Hematopoietic multipotent progenitor cell treated with erythropoietin and hydrocortisone succinate and interleukin-3 and kit ligand, for 8 days (in vitro differentiated cells): ENCODE data around the gene KIRREL1.
"Not testable (repeated sequence)": the region's sequence is repeated elsewhere in the genome, so short reads cannot be mapped to it uniquely, and the experiment has no call there.

Experiments used
- DNase-seq: peaks from one replicate; pipeline ENCODE4 v3.0.0-alpha.2; 2015

Gene KIRREL1

DNA sequence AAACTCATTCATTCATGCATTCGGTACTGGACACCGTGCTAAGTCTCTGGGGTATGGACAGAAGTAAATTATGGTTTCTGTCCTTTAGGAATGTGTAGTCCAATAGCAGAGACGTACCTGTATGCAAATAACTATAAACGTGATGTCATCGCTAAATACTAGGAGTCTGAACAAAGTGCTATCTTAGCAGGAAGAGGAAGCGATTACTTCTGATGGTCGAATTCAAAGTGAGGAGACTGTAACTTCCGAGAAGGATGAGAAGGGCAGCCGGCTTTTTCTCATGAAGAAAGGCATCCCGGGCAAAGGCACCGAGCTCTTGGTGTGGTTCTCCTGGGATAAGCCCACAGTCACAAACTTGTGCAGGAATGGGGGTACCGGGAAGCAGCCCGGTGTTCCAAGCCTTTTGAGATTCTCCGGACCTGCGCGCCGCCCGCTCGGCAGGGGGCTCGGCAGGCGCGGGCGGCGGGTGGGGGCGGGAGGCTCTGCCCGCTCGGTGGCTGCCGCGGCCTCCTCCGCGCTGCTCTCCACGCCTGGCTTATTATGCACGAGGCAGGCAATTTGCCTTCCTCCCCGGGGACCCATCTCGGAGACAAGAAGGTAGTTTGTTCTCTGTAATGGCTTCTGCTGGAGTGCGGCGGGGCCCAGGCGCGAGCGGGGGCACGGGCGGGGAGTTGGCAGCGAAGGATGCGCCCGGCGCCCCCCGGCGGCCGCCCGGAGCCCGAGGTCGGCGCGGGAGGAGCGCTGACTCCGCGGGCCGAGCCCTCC lies 119.7 kb downstream of the KIRREL1 start:
- DNase-seq = peak; percentile 2

DNA sequence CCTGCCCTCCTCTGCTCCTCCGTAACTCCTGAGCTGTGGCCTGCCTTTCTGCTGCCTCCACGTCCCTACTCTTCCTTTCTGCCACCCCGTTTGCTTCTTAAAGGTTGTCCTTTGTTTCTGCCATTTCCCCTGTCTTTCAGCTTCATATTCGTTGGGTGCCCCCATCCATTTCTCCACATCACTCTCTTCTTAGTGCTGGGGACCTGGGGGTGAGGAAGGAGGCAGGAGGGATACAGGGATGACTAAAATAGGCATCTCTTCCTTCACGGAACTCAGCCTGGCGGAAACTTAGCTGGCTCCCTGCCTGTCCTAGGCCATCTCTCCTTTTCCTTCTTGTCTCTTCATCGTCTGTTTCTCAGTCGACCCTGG lies 120.3 kb downstream of the KIRREL1 start:
- no peak for DNase-seq

DNA sequence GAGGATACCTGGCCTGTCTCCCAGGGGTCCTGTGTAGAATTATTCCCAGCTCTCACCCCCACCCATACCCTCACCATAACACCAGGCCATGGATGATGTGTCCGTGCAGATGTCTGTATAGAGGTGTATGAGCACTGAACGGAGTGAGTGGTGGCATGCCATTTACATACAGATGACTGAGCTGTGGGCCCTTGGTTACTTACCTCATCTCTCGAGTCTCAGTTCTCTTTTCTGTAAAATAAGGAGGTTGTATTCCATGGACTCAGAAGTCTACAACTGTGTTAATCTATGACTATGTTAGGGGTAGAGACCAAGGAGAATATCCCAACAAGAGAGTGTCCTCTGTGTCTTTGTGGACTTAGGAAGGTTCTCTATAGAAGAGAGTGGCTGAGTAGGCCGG lies 121.7 kb downstream of the KIRREL1 start:
- no peak for DNase-seq

DNA sequence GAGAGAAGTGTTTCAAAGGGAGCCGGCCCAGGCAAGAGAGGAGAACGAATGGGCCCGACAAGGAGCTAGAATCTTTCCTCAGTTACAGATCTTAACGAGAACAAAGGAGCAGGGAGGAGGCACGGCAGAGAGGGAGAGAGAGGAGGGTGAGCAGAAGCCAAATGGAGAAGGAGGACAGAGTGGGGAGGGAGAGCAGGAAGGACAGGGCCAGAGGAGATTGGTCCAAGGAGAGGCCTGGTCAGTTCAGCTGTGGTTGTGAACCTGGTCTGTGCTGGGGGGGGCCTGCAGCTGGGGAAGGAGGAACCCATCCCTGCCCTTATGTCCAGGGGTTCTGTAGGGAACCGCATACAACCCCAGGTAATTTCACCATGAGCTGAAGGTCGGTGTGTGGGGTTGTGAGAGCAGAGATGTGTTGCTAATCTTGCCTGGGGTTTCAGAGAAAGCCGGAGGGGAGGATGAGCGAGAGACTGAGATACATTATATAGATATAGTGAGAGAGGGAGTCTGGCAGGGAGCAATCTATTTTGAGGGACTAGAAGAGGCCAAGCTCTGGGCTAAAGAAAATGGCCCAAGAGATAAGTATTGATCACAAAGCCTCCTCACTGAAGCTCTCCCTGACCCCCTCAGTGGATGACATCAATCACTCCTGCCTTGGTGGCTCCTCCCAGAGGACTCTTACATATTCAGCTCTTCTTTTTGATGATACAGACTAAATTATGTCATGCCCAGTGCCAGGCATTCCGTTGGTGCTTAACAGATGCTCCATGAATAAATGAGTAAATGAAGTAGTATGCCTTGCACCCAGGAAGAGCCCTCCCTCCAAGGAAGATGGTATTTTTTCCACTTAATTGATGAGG lies 123.1 kb downstream of the KIRREL1 start:
- DNase-seq = no peak

DNA sequence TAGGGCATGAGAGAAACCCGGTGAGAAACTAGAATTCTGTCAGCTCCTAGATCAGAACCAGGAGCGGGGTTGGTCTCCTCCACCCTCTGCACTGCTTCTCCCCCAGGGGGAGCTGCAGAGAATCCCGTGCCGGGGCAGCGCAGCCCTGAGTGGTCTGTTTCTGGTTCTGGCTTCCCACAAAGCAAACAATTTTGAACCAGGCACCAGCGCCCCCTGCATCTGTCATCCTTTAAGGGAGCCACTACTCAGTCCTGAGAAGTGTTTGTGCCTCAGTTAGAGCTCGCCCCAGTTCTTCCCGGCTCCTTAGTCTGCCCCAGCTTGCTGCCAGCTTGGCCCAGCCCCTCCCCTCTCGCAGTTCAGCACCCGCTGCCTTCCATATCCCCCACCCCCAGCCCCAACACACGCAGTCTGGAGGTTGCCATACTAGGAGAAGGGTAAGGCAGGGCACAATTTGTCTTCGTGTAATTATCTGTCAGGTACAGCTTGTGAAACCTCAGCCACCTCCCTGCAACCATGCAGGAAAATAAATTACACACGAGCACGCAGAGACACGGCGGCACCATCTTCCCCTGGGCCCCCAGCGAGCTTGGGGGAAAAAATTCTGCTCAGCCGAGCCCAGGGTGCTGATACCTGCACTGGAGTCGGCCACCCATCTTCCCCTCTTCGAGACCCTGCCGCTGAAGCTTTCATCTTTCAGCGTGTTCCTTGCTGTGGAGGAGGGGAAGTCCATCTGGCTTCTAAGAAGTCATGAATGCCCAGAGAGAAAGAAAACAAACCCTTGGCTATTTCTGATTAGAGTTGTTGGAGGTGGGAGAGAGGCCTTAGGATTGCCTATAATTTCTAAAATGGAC lies 124.6 kb downstream of the KIRREL1 start:
- DNase-seq = peak; percentile 39

DNA sequence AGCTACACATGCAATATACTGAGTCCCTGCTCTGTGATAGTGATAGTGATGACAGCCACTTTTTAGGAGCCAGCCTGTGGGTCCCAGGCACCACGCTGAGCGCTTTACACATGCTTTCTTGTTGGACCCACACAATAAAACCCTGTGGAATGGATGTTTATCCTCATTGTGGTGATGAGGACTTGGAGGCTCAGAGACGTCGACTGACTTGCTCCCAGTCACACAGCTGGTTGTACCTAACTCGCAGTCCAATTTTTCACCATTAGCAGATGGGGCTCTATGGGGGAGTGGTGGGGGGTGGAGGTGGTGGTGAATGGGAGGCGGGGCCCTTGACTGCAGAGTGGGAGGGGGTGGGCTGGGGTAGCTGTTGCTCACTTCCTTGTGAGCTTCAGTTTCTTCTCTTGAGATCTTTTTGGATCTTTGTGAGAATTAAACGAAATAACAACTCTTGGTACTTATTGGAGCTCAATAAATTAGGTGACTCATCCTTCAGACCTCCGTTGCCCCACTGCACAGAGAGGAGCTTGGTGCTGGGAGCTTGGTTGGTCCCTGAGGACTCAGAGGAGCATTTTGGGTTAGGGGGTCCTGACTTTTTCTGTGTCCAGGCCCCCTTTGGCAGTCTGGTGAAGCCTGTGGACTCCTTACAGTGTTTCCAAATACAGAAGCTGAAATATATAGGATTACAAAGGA lies 125.4 kb downstream of the KIRREL1 start:
- DNase-seq = no peak

DNA sequence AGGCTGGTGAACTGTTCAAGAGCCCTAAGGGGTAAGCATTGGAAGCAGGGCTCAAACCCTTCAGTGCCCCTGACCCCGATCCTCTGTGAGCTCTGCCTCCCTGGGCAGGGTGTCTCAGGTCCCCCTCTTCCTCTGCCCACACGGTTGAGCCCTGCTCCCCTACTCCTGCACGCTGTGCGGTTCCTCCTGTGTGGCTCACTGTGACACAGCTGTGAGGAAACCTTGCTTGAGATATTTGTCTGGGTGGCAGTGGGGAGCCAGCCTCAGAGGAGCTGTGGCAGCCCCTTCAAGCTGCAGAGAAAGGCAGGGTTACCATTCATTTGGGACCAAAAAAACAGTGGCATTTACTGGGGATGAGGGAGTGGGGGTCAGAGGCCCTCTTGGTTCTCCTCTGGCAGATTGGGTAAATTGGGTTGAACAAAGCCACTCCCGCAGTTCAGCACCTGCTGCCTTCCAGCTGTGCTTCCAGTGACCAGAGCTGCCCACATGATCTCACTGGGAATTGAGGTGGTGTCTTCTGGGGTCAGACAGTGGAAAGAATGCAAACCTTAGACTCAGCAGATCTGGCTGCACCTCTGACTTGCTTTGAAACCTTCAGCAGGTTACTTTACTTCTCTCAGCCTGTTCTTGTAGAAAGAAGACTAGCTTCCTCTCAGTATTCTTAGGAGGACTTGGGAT lies 126.7 kb downstream of the KIRREL1 start:
- DNase-seq = no peak

DNA sequence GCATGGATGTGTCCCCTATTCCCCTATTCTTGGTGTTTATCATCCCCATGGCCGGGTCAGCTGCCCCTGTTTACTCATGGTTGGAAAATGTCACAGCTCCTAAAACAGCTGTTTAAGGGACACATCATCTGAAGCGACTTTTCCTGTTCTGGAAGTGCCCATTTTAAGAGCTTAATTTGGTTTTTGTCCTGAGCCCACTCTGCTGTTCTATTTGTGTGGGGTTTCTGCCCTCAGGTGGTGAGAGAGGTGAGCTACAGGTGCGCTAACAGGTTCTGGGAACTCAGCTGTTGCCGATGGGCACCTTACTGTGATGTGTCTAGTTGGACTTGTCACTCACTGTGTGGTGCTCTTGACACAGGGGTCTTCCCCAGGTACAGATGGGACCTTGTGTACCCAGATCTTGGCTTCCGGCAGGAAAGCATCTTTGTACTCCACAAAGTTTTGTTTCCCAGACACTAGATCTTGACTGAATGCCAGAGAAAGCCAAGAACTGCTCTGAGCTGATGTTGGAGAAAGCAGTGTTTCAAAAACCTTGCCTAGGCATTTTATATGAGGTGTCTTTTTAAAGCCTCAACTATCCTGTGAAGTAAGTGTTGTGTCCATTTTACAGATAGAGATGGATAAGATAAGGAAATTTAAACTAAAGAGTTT lies 128.3 kb downstream of the KIRREL1 start:
- peak; percentile 48 for DNase-seq

DNA sequence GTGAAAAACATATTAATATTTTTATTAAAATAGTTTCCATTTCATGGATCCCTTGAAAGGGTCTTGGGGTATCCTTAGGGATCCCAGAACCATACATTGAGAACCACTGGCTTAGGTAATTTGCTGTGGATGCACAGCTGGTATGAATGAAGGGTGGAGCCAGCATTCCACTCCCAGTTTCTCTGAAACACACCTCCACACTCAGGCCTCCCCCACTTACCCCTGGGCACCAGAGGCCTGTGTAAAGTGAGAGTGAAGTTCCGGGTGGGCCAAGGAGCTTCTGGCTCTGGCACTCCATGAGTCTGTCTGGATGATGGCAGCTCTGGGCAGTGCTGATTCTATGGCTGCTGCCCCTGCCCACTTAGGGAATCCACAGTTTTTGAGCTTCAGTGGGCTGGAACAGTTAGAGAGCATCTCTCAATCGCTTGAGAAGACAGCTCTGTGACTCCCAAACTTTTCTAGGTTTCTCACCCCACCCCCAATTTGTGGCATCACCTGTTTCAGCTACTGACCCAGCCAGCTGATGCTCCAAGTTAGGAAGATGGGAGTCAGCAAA lies 129.5 kb downstream of the KIRREL1 start:
- DNase-seq = no peak

DNA sequence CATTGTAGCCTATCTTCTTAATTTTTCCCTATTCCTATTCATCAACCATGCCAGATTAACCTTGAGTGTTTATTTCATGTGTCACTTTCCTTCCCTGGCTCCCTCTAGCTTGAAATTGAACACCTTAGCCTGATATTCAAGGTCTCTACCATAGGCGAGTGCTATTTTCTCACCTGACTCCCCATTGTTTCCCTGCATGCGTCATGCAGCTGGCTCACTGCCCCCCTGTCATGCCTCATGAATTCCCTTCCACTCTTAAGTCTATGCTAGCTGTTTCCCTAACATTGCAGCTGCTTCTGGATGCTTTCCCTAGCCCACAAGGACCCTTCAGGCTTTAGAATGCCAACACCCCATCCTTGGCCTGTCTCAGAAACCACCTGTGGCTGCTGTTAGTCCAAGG lies 130.6 kb downstream of the KIRREL1 start:
- DNase-seq = no peak

DNA sequence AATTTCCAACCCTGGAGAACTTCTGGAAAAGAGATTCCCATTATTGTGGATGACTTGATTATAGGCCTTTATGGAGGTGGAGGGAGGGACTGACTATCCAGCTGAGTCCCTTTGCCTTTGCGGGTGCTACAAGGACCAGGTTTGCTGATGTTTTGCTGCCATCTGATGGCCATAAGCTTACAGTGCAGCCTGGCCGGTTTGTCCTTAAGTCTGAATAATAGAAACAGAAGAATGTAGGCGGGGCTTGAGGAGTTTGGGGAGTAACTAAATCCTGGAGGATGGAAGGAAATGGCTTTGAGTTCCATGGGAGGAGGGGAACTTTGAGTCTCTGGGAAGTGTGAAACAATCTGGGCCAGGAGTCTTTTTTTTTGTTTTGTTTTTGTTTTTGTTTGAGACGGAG lies 131.6 kb downstream of the KIRREL1 start:
- DNase-seq = peak; percentile 90

DNA sequence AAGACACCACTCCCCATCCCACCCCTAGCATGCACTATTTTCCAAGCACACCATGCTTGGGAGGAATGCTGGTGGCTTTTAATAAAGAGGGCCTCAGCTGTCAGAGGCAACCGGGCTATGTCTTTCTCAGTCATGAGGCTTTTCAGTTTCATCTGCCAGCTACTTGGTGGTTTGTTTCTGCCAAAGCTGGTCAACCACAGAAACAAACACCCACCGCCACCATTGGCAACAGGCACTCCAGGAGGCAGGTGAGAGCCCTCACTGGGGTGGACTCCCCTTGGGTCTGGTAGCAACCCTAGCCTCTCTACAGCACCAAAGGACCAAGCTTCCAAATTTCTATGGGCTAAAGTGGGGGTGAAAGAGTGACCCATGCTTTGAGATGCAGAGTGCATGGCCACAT lies 133.0 kb downstream of the KIRREL1 start:
- DNase-seq = no peak

DNA sequence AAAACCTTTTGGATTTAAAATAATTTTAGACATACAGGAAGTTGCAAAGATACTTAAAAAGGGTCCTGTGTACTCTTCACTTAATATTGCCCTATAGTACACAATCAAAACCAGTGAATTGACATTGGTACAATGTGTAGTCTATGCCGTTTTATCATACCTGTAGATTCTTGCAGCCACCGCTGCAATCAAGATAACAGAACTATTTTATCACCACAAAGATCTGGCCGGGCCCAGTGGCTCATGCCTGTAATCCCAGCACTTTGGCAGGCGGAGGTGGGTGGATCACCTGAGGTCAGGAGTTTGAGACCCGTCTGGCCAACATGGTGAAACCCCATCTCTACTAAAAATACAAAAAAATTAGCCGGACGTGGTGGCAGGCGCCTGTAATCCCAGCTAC lies 135.1 kb downstream of the KIRREL1 start:
- not testable (repeated sequence) for DNase-seq

DNA sequence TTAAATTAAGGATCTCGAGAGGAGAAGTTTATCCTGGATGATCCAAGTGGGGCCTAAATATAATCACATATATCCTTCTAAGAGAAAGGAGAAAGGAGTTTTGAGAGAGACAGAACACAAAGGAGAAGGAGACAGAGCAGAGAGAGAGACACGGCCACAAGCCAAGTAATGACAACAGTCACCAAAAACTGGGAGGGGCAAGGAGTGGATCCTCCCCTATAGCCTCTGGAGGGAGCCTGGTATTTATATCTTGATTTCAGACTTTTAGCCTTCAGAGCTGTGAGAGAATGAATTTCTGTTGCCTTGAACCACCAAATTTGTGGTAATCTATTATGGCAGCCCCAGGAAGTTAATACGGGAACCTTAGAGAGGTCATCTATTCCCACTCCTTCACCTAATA lies 137.8 kb downstream of the KIRREL1 start:
- DNase-seq = peak; percentile 61

DNA sequence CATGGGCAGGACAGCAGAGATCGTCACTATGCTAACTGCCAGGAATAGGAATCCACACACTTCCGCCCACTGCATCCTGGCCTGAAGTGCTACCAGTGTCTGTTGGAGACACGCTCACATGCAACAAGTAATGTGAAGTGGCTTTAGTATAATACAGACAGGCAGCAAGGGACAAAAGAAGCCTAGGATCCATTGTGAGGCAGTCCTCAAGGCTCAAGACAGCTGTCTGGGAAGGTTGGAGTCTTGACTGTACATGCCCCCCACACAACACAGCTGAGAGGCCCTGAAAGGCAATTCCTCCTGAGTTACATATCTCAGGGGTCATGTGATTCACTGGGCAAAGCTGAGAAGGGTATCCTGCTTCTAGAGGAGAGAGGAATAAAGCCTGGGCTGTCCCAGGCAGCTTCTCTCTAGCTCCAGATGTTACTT lies 147.3 kb downstream of the KIRREL1 start:
- DNase-seq = no peak

DNA sequence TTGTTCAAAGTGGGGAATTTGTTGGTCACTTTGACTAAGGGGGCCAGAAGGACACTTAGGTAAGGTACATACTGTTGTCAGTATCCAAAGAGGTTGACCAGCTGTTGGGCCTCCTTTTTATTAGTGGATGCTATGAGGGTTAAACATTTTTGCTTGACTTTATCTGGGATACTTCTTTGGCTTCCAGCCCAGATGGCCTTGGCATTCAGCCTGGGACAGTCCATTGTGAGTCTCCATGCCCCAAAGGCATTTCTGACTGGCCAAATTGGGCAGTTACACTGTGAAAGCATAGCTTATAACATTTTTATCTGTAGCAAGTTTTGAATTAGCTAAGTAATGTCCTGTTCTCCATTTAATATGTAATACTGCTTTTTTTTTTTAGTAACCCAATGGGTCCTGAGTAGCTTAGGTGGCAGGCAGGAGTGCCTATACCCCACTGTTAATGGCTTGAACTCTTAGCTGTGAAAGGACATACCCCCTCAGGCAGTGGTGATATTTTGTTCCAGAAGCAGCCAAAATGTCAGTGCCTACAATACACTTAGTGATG lies 151.8 kb downstream of the KIRREL1 start:
- peak; percentile 72 for DNase-seq

DNA sequence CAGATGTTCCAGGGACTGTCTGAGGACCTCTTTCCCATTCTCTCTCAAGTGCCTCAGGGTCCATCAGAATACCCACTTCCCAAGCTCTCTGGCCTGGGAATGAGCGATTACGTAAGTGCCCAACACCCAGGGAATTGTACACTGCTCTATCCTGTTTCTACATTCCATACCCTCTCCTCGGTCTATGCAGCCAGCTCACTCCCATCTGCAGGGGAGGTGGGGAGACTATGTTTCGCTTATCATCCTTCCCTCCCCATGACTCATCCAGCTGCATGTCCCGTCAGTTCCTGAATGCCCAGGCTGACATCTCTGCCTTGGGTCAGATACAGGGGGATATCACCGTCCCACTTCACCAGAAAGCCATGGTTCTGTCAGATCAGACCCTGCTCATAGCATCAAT lies 152.7 kb downstream of the KIRREL1 start:
- DNase-seq = peak; percentile 51

DNA sequence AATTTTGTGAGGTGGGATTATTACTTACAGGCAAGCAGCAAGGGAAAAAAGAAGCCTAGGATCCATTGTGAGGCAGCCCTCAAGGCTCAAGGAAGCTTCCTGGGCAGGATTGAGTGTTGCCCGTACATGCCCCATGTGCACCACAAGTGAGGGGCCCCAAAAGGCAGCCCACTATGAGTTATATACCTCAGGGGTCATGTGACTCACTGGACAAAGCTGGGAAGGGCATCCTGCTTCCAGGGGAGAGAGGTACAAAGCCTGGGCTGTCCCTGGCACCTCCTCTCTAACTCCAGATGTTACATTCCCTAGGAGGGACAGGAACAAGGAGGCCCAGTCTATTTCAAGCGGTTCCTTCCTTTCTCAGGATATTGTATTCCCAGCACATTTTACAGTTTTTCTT lies 153.3 kb downstream of the KIRREL1 start:
- no peak for DNase-seq

DNA sequence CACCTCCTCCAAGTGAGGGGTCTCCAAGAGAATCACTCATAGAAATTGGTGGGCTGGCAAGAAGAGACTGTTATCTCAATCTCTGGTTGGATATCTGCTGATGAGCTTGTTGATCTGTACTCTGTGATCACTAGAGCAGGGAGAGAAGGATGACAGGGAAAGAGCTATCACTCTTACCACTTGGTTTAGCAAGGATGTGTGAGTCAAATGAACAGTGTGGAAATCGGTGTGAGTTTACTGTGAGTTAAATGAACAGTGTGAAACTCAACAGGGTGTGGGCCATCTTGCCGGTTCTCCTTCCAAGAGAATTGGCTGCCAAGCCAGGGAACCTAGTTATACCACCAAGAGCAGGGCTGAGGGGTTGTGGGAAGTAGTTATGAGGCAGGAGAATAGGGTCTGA lies 154.0 kb downstream of the KIRREL1 start:
- no peak for DNase-seq

DNA sequence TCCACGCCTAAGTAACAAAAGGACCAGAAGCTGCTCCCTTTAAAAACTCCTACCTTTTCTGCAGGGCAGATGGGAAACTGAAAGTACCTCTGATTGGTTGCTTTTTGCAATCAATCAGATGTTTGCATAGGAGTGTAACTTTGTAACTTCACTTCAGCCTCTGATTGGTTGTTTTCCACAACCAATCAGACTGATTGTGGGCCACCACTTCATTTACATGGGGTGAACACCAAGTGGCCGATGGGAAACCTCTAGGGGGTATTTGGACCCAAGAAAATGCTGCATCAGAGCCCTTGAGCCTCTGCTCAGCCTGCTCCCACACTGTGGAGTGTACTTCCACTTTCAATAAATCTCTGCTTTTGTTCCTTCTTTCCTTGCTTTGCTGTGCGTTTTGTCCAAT lies 154.4 kb downstream of the KIRREL1 start:
- no peak for DNase-seq

DNA sequence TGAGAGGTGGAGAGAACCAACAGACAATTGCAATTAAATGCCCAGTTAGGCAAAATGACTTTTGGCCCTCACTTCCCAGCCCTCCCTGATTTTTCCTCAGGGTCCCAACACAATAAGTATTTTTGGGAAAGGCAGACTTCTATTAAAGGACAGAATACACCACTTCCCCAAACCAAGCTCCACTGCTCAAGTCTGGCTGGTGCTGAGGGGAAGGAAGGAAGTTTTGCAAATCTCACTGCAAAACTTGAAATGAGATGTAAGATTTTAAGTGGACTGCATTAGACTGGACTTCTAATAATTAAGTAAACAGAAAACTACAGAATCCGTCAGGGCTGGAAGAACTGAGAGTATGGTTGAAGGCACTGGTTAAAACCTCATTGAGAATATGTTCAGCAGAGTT lies 155.0 kb downstream of the KIRREL1 start:
- no peak for DNase-seq
